WTC11 (cell line): ENCODE results near the gene WNT10A. TPM values are rescaled to one million over a fixed set of nuclear protein-coding genes. Genes with fewer than 3 reads are reported as not detected.

ENCODE experiments used
- FOXJ3 ChIP-seq: sonication (generic); formaldehyde crosslinking; IDR thresholded peaks from 2 replicates; pipeline ENCODE4 v1.9.0; 2021; ENCODE audit warnings: missing genetic modification reagents, mild to moderate bottlenecking, borderline replicate concordance
- FOXK1 ChIP-seq: sonication (generic); formaldehyde crosslinking; IDR thresholded peaks from 2 replicates; pipeline ENCODE4 v1.8.0; 2022; ENCODE audit warnings: mild to moderate bottlenecking, moderate library complexity, missing genetic modification reagents
- GRHL2 ChIP-seq: fragments of 250-450 bp; sonication (Bioruptor Pico); IDR thresholded peaks from 2 replicates; pipeline ENCODE4 v1.8.0; 2022; ENCODE audit warnings: mild to moderate bottlenecking, moderate library complexity; ENCODE audit not compliant: insufficient replicate concordance, severe bottlenecking
- IRF2 ChIP-seq: sonication (generic); formaldehyde crosslinking; IDR thresholded peaks from 2 replicates; pipeline ENCODE4 v1.8.0; 2022; ENCODE audit warnings: low read depth, missing genetic modification reagents, borderline replicate concordance
- MXD4 ChIP-seq: fragments of 250-450 bp; sonication (Bioruptor Pico); IDR thresholded peaks from 2 replicates; pipeline ENCODE4 v1.8.0; 2021; ENCODE audit warnings: mild to moderate bottlenecking, moderate library complexity, borderline replicate concordance
- NFYB ChIP-seq: sonication (generic); formaldehyde crosslinking; conservative IDR thresholded peaks from 2 replicates; pipeline ENCODE4 v1.8.0; 2022; ENCODE audit warnings: low read depth, missing genetic modification reagents
- NR1H2 ChIP-seq: sonication (generic); formaldehyde crosslinking; IDR thresholded peaks from 2 replicates; pipeline ENCODE4 v1.9.0; 2021; ENCODE audit warnings: mild to moderate bottlenecking, moderate library complexity, missing genetic modification reagents
- OVOL2 ChIP-seq: fragments of 250-450 bp; sonication (Bioruptor Pico); IDR thresholded peaks from 2 replicates; pipeline ENCODE4 v1.9.0; 2021; ENCODE audit warnings: mild to moderate bottlenecking, borderline replicate concordance
- RORB ChIP-seq: fragments of 250-450 bp; sonication (Bioruptor Pico); IDR thresholded peaks from 2 replicates; pipeline ENCODE4 v1.9.0; 2021; ENCODE audit warnings: mild to moderate bottlenecking
- SMAD4 ChIP-seq: sonication (generic); formaldehyde crosslinking; IDR thresholded peaks from 2 replicates; pipeline ENCODE4 v1.8.0; 2022; ENCODE audit warnings: mild to moderate bottlenecking, missing genetic modification reagents
- TEAD4 ChIP-seq: sonication (generic); formaldehyde crosslinking; IDR thresholded peaks from 2 replicates; pipeline ENCODE4 v1.8.0; 2022; ENCODE audit warnings: mild to moderate bottlenecking, missing genetic modification reagents
- ZBTB21 ChIP-seq: sonication (generic); formaldehyde crosslinking; IDR thresholded peaks from 2 replicates; pipeline ENCODE4 v1.8.1; 2023; ENCODE audit warnings: mild to moderate bottlenecking, missing genetic modification reagents, borderline replicate concordance
- ZNF138 ChIP-seq: sonication (generic); formaldehyde crosslinking; conservative IDR thresholded peaks from 2 replicates; pipeline ENCODE4 v1.8.1; 2022; ENCODE audit warnings: mild to moderate bottlenecking, moderate library complexity, missing genetic modification reagents
- ZNF232 ChIP-seq: sonication (generic); formaldehyde crosslinking; IDR thresholded peaks from 2 replicates; pipeline ENCODE4 v1.8.0; 2022; ENCODE audit warnings: mild to moderate bottlenecking, missing genetic modification reagents
- total RNA-seq: library from RNA; stranded (reverse); gene quantifications from 3 replicates; pipeline ENCODE4 v1.2.3, GENCODE V29; 2021
- TF ChIP-seq, protein P1 (sequence below): sonication (generic); formaldehyde crosslinking; IDR thresholded peaks from 2 replicates; pipeline ENCODE4 v1.8.1; 2023; ENCODE audit warnings: mild to moderate bottlenecking, missing genetic modification reagents, borderline replicate concordance
- TF ChIP-seq, protein P2 (sequence below): sonication (generic); formaldehyde crosslinking; IDR thresholded peaks from 2 replicates; pipeline ENCODE4 v1.8.0; 2023; ENCODE audit warnings: mild to moderate bottlenecking, missing genetic modification reagents
- TF ChIP-seq, protein P3 (sequence below): sonication (generic); formaldehyde crosslinking; IDR thresholded peaks from 2 replicates; pipeline ENCODE4 v1.8.1; 2023; ENCODE audit warnings: mild to moderate bottlenecking, missing genetic modification reagents
- TF ChIP-seq, protein P4 (sequence below): fragments of 250-450 bp; sonication (Bioruptor Pico); IDR thresholded peaks from 2 replicates; pipeline ENCODE4 v1.8.0; 2021; ENCODE audit warnings: mild to moderate bottlenecking
- TF ChIP-seq, protein P5 (sequence below): sonication (generic); formaldehyde crosslinking; IDR thresholded peaks from 2 replicates; pipeline ENCODE4 v1.8.1; 2023; ENCODE audit warnings: mild to moderate bottlenecking, missing genetic modification reagents, moderate library complexity
- TF ChIP-seq, protein P6 (sequence below): sonication (generic); formaldehyde crosslinking; IDR thresholded peaks from 2 replicates; pipeline ENCODE4 v1.8.1; 2023; ENCODE audit warnings: mild to moderate bottlenecking, moderate library complexity, missing genetic modification reagents
- TF ChIP-seq, protein P7 (sequence below): fragments of 250-450 bp; sonication (Bioruptor Pico); conservative IDR thresholded peaks from 2 replicates; pipeline ENCODE4 v1.9.0; 2021; ENCODE audit warnings: mild to moderate bottlenecking
- TF ChIP-seq, protein P8 (sequence below): fragments of 200-600 bp; IDR thresholded peaks from 2 replicates; pipeline ENCODE4 v1.8.0; 2022; ENCODE audit warnings: antibody characterized with exemption

The WNT10A gene
- total RNA-seq, 1 experiment from 2014 or later = not detected

DNA sequence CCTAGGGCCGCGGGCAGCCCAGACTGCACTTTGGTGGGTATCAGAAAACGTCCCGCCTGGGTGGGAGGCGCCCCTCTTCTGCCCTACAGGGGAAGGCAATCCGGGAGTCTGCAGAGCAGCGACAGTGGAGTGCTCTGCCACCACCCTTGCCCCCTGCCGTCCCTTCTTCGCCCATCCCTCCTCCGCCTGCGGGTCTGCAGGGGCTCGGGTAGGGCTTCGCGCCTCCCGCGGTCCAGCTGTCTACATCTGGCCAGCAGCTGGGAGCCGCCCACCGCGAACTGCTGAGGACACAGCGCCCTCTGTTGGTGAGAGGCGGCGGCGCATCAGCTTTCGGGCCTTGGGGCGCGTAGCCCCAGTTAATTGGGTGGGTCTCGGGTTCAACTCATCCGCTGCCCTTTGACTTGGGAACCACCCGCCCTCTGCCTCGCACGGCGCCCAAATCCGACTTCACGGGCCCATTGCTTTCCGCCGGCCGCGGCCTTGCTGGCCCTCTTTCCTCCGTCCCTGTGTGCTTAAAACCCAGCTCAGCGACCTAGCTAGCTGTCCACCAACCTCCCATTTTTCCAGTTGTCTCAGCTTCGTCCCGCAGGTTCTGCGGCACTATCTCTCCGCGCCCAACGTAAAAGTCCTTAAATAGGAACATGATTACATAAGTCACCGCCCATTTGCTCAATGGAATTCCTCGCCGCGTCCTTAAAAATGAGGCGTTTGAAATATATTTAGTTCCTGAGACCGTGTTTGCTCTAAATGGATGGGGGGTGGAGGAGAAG is 17.6 kb downstream of the WNT10A start (continued):
- TF ChIP-seq, protein P1, sequence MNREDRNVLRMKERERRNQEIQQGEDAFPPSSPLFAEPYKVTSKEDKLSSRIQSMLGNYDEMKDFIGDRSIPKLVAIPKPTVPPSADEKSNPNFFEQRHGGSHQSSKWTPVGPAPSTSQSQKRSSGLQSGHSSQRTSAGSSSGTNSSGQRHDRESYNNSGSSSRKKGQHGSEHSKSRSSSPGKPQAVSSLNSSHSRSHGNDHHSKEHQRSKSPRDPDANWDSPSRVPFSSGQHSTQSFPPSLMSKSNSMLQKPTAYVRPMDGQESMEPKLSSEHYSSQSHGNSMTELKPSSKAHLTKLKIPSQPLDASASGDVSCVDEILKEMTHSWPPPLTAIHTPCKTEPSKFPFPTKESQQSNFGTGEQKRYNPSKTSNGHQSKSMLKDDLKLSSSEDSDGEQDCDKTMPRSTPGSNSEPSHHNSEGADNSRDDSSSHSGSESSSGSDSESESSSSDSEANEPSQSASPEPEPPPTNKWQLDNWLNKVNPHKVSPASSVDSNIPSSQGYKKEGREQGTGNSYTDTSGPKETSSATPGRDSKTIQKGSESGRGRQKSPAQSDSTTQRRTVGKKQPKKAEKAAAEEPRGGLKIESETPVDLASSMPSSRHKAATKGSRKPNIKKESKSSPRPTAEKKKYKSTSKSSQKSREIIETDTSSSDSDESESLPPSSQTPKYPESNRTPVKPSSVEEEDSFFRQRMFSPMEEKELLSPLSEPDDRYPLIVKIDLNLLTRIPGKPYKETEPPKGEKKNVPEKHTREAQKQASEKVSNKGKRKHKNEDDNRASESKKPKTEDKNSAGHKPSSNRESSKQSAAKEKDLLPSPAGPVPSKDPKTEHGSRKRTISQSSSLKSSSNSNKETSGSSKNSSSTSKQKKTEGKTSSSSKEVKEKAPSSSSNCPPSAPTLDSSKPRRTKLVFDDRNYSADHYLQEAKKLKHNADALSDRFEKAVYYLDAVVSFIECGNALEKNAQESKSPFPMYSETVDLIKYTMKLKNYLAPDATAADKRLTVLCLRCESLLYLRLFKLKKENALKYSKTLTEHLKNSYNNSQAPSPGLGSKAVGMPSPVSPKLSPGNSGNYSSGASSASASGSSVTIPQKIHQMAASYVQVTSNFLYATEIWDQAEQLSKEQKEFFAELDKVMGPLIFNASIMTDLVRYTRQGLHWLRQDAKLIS (CRISPR knock-in tag) = no peak
- TF ChIP-seq, protein P2, sequence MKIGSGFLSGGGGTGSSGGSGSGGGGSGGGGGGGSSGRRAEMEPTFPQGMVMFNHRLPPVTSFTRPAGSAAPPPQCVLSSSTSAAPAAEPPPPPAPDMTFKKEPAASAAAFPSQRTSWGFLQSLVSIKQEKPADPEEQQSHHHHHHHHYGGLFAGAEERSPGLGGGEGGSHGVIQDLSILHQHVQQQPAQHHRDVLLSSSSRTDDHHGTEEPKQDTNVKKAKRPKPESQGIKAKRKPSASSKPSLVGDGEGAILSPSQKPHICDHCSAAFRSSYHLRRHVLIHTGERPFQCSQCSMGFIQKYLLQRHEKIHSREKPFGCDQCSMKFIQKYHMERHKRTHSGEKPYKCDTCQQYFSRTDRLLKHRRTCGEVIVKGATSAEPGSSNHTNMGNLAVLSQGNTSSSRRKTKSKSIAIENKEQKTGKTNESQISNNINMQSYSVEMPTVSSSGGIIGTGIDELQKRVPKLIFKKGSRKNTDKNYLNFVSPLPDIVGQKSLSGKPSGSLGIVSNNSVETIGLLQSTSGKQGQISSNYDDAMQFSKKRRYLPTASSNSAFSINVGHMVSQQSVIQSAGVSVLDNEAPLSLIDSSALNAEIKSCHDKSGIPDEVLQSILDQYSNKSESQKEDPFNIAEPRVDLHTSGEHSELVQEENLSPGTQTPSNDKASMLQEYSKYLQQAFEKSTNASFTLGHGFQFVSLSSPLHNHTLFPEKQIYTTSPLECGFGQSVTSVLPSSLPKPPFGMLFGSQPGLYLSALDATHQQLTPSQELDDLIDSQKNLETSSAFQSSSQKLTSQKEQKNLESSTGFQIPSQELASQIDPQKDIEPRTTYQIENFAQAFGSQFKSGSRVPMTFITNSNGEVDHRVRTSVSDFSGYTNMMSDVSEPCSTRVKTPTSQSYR (CRISPR knock-in tag) = no peak
- TF ChIP-seq, protein P3, sequence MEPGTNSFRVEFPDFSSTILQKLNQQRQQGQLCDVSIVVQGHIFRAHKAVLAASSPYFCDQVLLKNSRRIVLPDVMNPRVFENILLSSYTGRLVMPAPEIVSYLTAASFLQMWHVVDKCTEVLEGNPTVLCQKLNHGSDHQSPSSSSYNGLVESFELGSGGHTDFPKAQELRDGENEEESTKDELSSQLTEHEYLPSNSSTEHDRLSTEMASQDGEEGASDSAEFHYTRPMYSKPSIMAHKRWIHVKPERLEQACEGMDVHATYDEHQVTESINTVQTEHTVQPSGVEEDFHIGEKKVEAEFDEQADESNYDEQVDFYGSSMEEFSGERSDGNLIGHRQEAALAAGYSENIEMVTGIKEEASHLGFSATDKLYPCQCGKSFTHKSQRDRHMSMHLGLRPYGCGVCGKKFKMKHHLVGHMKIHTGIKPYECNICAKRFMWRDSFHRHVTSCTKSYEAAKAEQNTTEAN (CRISPR knock-in tag) = 0 out of 2 replicates have a peak, but pooled peaks have one; percentile 24
- TF ChIP-seq GRHL2 (CRISPR knock-in tag) (no peak), ZNF232 (CRISPR knock-in tag) (no peak), NFYB (no peak), FOXJ3 (CRISPR knock-in tag) (no peak), TEAD4 (CRISPR knock-in tag) (no peak), ZBTB21 (CRISPR knock-in tag) (0 out of 2 replicates have a peak, but pooled peaks have one; percentile 61), IRF2 (no peak), SMAD4 (CRISPR knock-in tag) (no peak), OVOL2 (CRISPR knock-in tag) (no peak), MXD4 (CRISPR knock-in tag) (no peak), ZNF138 (CRISPR knock-in tag) (0 out of 2 replicates have a peak, but pooled peaks have one; percentile 74), RORB (no peak), FOXK1 (CRISPR knock-in tag) (peak; percentile 58; the same call in 1 of the 2 replicates), NR1H2 (CRISPR knock-in tag) (no peak)
- TF ChIP-seq, protein P4, sequence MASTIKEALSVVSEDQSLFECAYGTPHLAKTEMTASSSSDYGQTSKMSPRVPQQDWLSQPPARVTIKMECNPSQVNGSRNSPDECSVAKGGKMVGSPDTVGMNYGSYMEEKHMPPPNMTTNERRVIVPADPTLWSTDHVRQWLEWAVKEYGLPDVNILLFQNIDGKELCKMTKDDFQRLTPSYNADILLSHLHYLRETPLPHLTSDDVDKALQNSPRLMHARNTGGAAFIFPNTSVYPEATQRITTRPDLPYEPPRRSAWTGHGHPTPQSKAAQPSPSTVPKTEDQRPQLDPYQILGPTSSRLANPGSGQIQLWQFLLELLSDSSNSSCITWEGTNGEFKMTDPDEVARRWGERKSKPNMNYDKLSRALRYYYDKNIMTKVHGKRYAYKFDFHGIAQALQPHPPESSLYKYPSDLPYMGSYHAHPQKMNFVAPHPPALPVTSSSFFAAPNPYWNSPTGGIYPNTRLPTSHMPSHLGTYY (CRISPR knock-in tag) = no peak
- TF ChIP-seq, protein P5, sequence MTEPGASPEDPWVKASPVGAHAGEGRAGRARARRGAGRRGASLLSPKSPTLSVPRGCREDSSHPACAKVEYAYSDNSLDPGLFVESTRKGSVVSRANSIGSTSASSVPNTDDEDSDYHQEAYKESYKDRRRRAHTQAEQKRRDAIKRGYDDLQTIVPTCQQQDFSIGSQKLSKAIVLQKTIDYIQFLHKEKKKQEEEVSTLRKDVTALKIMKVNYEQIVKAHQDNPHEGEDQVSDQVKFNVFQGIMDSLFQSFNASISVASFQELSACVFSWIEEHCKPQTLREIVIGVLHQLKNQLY (CRISPR knock-in tag) = no peak
- TF ChIP-seq, protein P6, sequence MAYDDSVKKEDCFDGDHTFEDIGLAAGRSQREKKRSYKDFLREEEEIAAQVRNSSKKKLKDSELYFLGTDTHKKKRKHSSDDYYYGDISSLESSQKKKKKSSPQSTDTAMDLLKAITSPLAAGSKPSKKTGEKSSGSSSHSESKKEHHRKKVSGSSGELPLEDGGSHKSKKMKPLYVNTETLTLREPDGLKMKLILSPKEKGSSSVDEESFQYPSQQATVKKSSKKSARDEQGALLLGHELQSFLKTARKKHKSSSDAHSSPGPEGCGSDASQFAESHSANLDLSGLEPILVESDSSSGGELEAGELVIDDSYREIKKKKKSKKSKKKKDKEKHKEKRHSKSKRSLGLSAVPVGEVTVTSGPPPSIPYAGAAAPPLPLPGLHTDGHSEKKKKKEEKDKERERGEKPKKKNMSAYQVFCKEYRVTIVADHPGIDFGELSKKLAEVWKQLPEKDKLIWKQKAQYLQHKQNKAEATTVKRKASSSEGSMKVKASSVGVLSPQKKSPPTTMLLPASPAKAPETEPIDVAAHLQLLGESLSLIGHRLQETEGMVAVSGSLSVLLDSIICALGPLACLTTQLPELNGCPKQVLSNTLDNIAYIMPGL (CRISPR knock-in tag) = 0 out of 2 replicates have a peak, but pooled peaks have one; percentile 46
- TF ChIP-seq, protein P7, sequence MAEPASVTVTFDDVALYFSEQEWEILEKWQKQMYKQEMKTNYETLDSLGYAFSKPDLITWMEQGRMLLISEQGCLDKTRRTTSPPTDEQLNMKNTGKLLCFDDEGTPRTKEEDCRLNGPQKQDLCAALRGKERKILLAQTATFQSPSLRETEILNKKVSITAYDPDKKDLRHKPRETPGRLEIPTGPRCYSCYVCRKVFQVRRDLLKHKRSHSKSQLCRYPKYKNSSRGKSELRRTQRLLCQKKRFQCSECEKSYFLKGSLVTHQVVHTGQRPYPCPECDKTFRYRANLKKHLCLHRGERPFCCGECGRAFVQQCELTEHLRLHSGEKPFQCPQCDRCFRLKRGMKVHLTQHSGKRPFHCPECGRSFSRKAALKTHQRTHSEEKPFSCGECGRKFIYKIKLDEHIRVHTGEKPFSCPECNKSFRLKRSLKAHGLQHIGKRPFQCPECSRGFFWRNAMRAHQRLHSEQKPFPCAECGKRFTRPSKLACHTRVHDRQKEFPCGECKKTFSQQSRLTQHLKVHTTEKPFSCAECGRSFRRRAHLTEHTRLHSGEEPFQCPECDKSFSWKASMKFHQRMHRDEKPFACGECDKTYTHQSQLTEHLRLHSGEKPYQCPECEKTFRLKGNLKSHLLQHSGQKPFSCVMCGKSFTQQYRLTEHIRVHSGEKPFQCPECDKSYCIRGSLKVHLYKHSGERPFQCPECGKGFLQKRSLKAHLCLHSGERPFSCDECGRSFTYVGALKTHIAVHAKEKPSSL (CRISPR knock-in tag) = no peak
- TF ChIP-seq, protein P8, sequence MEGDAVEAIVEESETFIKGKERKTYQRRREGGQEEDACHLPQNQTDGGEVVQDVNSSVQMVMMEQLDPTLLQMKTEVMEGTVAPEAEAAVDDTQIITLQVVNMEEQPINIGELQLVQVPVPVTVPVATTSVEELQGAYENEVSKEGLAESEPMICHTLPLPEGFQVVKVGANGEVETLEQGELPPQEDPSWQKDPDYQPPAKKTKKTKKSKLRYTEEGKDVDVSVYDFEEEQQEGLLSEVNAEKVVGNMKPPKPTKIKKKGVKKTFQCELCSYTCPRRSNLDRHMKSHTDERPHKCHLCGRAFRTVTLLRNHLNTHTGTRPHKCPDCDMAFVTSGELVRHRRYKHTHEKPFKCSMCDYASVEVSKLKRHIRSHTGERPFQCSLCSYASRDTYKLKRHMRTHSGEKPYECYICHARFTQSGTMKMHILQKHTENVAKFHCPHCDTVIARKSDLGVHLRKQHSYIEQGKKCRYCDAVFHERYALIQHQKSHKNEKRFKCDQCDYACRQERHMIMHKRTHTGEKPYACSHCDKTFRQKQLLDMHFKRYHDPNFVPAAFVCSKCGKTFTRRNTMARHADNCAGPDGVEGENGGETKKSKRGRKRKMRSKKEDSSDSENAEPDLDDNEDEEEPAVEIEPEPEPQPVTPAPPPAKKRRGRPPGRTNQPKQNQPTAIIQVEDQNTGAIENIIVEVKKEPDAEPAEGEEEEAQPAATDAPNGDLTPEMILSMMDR = peak; percentile 98
